MCF 10A (cell line): ENCODE results near the gene PRKAA2. TPM values are rescaled to one million over a fixed set of nuclear protein-coding genes. Genes with fewer than 3 reads are reported as not detected.

Source experiments
- BruUV-seq: library from RNA; stranded (reverse); fragments of 400-500 nt; replicated peaks from 2 replicates; lab custom pipeline; 2021; lab: Mats Ljungman, UMichigan
- CTCF ChIA-PET: fragments of 300-600 bp; sonication (Branson Sonifier 250); formaldehyde crosslinking; extraction: SDS; loops from one replicate; lab custom pipeline; 2021; ENCODE audit warnings: antibody characterized with exemption, inconsistent platforms; lab: Yijun Ruan, JAX
- POLR2A ChIA-PET: fragments of 300-600, 350-650 bp; sonication (Branson Sonifier 250); formaldehyde crosslinking; extraction: SDS; loops from one replicate; lab custom pipeline; 2020; ENCODE audit warnings: antibody characterized with exemption, inconsistent platforms; lab: Yijun Ruan, JAX
- DNase-seq: peaks from one replicate; pipeline ENCODE4 v3.0.0-alpha.2; 2018; ENCODE audit not compliant: unreplicated experiment
- H3K27ac Mint-ChIP-seq: one replicate; pipeline ENCODE4 v1.8.0; 2022; ENCODE audit warnings: mild to moderate bottlenecking, low read depth, mixed read lengths; ENCODE audit not compliant: unreplicated experiment
- H3K27me3 Mint-ChIP-seq: one replicate; pipeline ENCODE4 v1.8.0; 2022; ENCODE audit warnings: mixed read lengths; ENCODE audit not compliant: insufficient read depth, unreplicated experiment
- H3K36me3 Mint-ChIP-seq: one replicate; pipeline ENCODE4 v1.8.0; 2022; ENCODE audit warnings: mild to moderate bottlenecking, moderate library complexity, mixed read lengths; ENCODE audit not compliant: insufficient read depth, unreplicated experiment
- H3K4me1 Mint-ChIP-seq: one replicate; pipeline ENCODE4 v1.8.0; 2022; ENCODE audit warnings: mixed read lengths; ENCODE audit not compliant: insufficient read depth, unreplicated experiment
- H3K4me3 Mint-ChIP-seq: one replicate; pipeline ENCODE4 v1.8.0; 2022; ENCODE audit warnings: mild to moderate bottlenecking, moderate library complexity, mixed read lengths; ENCODE audit not compliant: unreplicated experiment
- H3K9me3 Mint-ChIP-seq: one replicate; pipeline ENCODE4 v1.8.0; 2022; ENCODE audit warnings: mixed read lengths; ENCODE audit not compliant: unreplicated experiment
- CTCF ChIP-seq: fragments of 200-600 bp; IDR thresholded peaks from one replicate; pipeline ENCODE4 v1.8.0; 2022; ENCODE audit warnings: antibody characterized with exemption, mild to moderate bottlenecking; ENCODE audit not compliant: unreplicated experiment
- intact Hi-C: fragments of 100-400 bp; cut with micrococcal nuclease; formaldehyde crosslinking; loops from 2 replicates; pipeline ENCODE4 v1.14.1; 2022
- total RNA-seq: library from RNA; stranded (reverse); gene quantifications from 2 replicates; pipeline ENCODE4 v1.2.3, GENCODE V29; 2022

Gene PRKAA2
- total RNA-seq, 1 experiment from 2014 or later, result 0.72 TPM

- no peak for DNase-seq
- POLR2A ChIA-PET, result no interaction called here
- Mint-ChIP-seq H3K9me3 (no peaks in the 10 kb centered on the region), H3K27ac (no peak overlapping the region), H3K27me3 (no peaks in the 10 kb centered on the region), H3K4me3 (no peak overlapping the region), H3K4me1 (no peaks in the 10 kb centered on the region), H3K36me3 (no peaks in the 10 kb centered on the region)
- BruUV-seq, result no TSS peak
- intact Hi-C loops, result no loop called here
- CTCF ChIA-PET, result no interaction called here
- TF ChIP-seq CTCF, result no peak
Measured at GRCh38 chr1:56671085-56671484, 26.0 kb downstream of the PRKAA2 start.

DNA sequence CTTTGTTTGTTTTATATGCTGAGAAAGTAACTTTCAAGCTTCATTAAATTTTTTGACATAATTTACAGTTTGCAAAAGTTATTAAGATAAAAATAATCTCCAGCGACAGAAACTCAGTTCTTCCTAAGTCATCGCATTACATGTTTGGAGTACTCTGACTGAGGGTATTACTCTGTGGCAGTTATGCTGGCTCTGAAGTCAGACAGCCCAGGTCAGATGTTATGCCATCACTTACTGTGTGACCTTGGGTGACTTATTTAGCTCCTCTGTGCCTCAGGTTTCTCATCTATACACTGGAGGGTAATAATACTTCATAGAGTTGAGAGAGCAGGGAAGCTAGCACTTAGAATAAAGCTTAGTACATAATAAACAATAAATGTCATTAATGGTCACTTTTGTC lies 26.4 kb downstream of the PRKAA2 start:
- no peaks in the 10 kb centered on the region for H3K27me3 Mint-ChIP-seq
- no peaks in the 10 kb centered on the region for H3K36me3 Mint-ChIP-seq
- BruUV-seq, result no TSS peak
- intact Hi-C loops, result no loop called here
- no peak overlapping the region for H3K4me3 Mint-ChIP-seq
- H3K27ac Mint-ChIP-seq, result no peak overlapping the region
- TF ChIP-seq CTCF, result no peak
- no peak for DNase-seq
- POLR2A ChIA-PET, result no interaction called here
- no peaks in the 10 kb centered on the region for H3K9me3 Mint-ChIP-seq
- no peaks in the 10 kb centered on the region for H3K4me1 Mint-ChIP-seq
- CTCF ChIA-PET, result interaction anchor here (0.7 kb wide), 1 partner anchor 48 kb away, joined by 3 read pairs; no protein-coding TSS in a partner anchor

DNA sequence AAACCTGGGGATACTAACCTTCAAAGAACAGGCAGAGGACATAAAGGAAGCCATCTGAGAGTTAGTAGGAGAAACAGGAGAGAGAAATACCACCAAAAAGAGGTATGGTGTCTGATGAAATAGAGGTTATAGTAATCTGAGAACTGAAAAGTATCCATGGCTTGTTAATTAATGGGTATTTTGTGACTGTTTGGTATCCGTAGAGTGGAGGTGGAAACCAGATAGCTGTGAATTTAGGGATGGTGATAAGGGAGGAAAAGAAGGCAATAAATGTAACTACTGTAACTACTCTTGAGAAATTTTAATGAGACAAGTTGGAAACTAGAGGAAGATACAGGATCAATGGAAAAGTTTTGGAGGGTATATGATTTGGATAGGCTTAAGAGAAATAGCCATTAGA lies 27.5 kb downstream of the PRKAA2 start:
- intact Hi-C loops, result no loop called here
- Mint-ChIP-seq H3K27me3 (no peaks in the 10 kb centered on the region), H3K4me1 (no peaks in the 10 kb centered on the region), H3K9me3 (no peaks in the 10 kb centered on the region), H3K36me3 (no peaks in the 10 kb centered on the region), H3K27ac (no peak overlapping the region), H3K4me3 (no peak overlapping the region)
- no TSS peak for BruUV-seq
- DNase-seq, result no peak
- CTCF ChIA-PET, result no interaction called here
- TF ChIP-seq CTCF, result no peak
- POLR2A ChIA-PET, result no interaction called here

- DNase-seq, result no peak
- intact Hi-C loops, result no loop called here
- Mint-ChIP-seq H3K27me3 (no peaks in the 10 kb centered on the region), H3K27ac (no peak overlapping the region), H3K9me3 (no peaks in the 10 kb centered on the region), H3K36me3 (no peaks in the 10 kb centered on the region), H3K4me1 (no peaks in the 10 kb centered on the region), H3K4me3 (no peak overlapping the region)
- BruUV-seq, result no TSS peak
- no peak for TF ChIP-seq CTCF
- POLR2A ChIA-PET, result no interaction called here
- CTCF ChIA-PET, result interaction anchor here (2.3 kb wide), 1 partner anchor 33 kb away, joined by 11 read pairs; no protein-coding TSS in a partner anchor
Measured at GRCh38 chr1:56675763-56676162, 30.6 kb downstream of the PRKAA2 start.
